Measurements from ENCODE around the gene LSM8.

LSM8 gene

DNA sequence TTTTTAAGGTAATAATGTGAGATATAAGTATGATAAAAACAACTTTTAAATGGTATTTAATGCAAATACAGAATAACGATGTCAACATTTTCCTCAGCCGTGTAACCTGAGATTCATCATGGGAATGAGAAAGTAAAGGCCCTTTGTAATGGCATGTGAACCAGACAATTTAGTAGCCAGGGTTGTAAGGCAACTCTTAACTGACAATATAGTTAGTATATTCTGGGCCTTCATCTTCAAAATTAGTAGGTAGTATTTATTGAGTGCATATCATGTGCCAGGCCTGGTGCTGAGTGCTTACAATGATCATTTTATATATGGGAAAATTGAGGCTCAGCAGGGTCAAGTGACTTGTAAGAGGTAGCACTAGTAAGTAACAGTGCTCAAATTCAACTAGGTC is 10.6 kb downstream of the LSM8 start:
- DNase-seq (ENCODE audit: low spot score) = no peak
- in situ Hi-C loops (cut with MboI; ENCODE audit: low sequenced_read_pairs, unreplicated experiment) = no loop called here
- TF ChIP-seq, protein P1, sequence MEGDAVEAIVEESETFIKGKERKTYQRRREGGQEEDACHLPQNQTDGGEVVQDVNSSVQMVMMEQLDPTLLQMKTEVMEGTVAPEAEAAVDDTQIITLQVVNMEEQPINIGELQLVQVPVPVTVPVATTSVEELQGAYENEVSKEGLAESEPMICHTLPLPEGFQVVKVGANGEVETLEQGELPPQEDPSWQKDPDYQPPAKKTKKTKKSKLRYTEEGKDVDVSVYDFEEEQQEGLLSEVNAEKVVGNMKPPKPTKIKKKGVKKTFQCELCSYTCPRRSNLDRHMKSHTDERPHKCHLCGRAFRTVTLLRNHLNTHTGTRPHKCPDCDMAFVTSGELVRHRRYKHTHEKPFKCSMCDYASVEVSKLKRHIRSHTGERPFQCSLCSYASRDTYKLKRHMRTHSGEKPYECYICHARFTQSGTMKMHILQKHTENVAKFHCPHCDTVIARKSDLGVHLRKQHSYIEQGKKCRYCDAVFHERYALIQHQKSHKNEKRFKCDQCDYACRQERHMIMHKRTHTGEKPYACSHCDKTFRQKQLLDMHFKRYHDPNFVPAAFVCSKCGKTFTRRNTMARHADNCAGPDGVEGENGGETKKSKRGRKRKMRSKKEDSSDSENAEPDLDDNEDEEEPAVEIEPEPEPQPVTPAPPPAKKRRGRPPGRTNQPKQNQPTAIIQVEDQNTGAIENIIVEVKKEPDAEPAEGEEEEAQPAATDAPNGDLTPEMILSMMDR (IDR thresholded peaks at IDR 0.05; ENCODE audit: borderline replicate concordance, control extremely low read depth, extremely low read depth, insufficient read depth, missing control alignments) = no peak

DNA sequence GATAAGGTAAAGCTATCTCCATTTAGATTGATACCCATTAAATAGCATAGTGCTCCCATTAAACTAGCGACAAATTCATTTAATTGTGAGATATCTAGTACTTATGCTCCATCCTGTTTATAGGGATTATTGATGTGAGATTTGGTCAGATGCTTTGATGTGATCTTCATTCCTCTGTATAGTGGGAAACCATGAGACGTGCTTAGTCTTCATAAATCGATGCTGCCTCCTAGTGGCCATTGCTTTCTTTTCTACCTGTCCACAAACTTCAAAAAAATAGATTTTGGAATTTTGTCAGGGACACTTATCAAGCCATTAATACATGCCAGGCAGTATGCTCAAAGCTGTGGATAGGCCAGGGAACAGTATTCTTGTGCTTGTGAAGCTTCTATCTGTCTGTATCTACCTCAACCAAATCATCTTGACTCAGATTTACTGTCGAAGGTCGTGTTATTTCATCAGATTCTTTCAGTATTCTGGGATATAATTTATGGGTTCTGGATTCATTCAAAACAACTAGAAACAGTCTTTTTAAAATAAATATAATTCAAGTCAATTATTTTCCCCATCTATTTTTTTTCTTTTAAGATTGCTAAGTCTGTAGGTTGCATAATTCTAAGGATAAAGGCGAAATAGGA is 12.0 kb downstream of the LSM8 start:
- peak; percentile 21 for DNase-seq (ENCODE audit: low spot score)
- in situ Hi-C loops (cut with MboI; ENCODE audit: low sequenced_read_pairs, unreplicated experiment) = no loop called here
- TF ChIP-seq, protein P1 (IDR thresholded peaks at IDR 0.05; ENCODE audit: borderline replicate concordance, control extremely low read depth, extremely low read depth, insufficient read depth, missing control alignments) = peak; percentile 62

DNA sequence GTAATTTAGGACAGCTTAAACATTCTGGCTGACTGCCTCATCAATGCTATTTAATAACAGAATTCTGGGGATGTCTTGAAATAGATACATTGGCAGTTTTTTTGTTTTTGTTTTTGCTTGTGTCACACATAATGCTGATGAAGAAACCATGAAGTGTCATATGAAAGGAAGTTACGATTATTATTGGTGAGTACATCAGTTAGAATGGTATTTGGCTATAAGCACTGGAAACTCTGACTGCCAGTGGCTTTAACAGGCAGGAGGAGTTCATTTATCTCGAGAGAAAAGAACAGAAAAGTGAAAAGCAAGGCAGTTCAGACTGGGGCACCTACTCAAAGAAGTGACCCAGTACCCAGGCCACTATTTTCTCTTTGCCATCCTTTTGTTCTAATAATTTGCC is 18.1 kb downstream of the LSM8 start:
- no peak for DNase-seq (ENCODE audit: low spot score)
- in situ Hi-C loops (cut with MboI; ENCODE audit: low sequenced_read_pairs, unreplicated experiment) = no loop called here
- TF ChIP-seq, protein P1 (IDR thresholded peaks at IDR 0.05; ENCODE audit: borderline replicate concordance, control extremely low read depth, extremely low read depth, insufficient read depth, missing control alignments) = no peak

DNA sequence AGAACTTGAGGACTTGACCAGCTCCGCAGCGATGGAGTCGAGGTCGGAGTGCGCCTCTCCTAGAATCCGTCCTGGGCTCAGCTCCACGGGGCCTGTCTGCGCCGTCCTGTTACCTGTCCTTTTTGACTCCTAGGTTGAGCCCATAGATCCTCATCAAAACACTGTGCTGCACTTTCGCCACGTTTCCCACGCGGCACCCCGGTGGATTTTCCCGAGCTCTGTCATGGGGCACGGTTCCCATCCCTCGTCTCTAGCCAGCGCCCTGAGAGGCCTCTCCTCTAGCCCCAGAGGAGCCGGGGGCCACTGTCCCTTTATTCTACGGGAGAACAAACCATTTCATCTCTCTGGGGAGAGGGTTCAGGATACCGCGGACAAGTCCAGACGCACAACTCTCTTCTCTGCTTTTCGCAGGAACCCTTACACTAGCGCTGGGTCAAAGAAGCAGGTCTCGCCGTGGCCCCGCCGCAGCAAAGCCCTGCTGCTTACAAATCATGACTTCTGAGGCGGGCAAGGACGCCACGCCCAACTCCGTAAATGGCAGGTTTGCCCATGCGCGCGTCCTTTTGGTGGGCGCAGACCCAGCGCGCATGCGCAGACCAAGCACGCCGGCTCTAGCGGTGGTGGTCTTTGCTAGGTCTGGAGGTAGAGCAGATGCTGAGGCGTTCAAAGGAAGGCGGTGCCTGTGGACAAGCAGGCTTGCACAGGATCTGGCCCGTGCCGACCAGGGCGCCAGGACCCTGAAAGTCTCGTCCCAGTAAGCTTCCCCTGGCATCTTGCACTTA is 30.3 kb downstream of the LSM8 start:
- peak; percentile 88 for DNase-seq (ENCODE audit: low spot score)
- in situ Hi-C loops (cut with MboI; ENCODE audit: low sequenced_read_pairs, unreplicated experiment) = no loop called here

DNA sequence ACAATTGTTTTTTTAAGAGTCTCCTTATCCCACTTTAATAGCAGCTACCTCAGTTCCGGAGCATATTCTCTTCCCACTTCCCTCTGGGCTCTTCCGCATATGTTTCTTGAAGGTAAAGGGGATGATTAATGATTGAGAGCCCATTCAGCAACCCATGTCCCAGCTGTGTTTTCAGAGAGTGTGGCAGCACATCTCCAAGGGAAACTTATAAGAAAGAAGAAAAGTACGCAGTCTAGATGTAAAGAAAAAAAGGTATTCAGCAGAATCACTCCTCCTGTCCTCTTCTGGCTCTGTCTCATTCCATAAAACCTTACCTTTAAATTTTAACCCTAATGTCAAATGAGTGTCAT is 30.8 kb downstream of the LSM8 start:
- in situ Hi-C loops (cut with MboI; ENCODE audit: low sequenced_read_pairs, unreplicated experiment) = no loop called here
- TF ChIP-seq, protein P1 (IDR thresholded peaks at IDR 0.05; ENCODE audit: borderline replicate concordance, control extremely low read depth, extremely low read depth, insufficient read depth, missing control alignments) = no peak
- no peak for DNase-seq (ENCODE audit: low spot score)

More for the DNA sequence above, 30.3 kb downstream of the LSM8 start:
- TF ChIP-seq, protein P1 (IDR thresholded peaks at IDR 0.05; ENCODE audit: borderline replicate concordance, control extremely low read depth, extremely low read depth, insufficient read depth, missing control alignments) = no peak

DNA sequence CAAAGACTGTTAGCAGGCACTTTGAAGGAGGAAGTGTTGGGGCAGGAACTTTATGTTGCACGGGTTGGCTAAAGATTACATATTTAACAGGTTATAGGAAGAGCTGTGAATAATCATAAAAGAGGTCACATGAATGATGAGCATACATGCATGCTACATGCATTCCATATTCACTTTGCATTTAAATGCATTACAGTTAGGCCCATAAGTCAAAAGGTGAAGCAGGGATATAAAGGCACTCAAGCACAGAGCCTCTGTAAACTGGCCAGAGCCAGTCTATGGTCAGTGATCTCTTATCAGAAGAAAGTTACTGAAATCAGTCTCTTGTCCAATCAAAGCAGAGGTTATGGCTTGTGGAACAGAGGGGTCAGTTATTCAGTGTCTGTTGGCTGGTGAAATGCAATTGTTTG is 33.3 kb downstream of the LSM8 start:
- TF ChIP-seq, protein P1 (IDR thresholded peaks at IDR 0.05; ENCODE audit: borderline replicate concordance, control extremely low read depth, extremely low read depth, insufficient read depth, missing control alignments) = no peak
- no peak for DNase-seq (ENCODE audit: low spot score)
- in situ Hi-C loops (cut with MboI; ENCODE audit: low sequenced_read_pairs, unreplicated experiment) = no loop called here
